Measurements from ENCODE around the gene EGLN2.
"Not testable (repeated sequence)": the region's sequence is repeated elsewhere in the genome, so short reads cannot be mapped to it uniquely, and the experiment has no call there.

EGLN2 gene

GRCh38 chr19:40798683-40799557, at the start of gene EGLN2:
Gene EGLN2 (plus strand): TSS chr19:40799191. CDS start chr19:40800573, 1,382 bp downstream.
- peak; percentile 100 for DNase-seq (ENCODE audit: low spot score)

GRCh38 chr19:40750058-40750873, 48.7 kb upstream of the EGLN2 start, which contains the start of gene ACTMAP:
Gene ACTMAP (minus strand): TSS chr19:40750477. CDS start chr19:40749803, 674 bp downstream.
- DNase-seq (ENCODE audit: low spot score), result peak; percentile 100

GRCh38 chr19:40750874-40751537, 48.0 kb upstream of the EGLN2 start, which contains the start of gene SNRPA:
Gene SNRPA (plus strand): TSS chr19:40751203. CDS start chr19:40751409, 206 bp downstream.
- peak; percentile 98 for DNase-seq (ENCODE audit: low spot score)

GRCh38 chr19:40752257-40752781, 46.7 kb upstream of the EGLN2 start:
- DNase-seq (ENCODE audit: low spot score), result no peak

GRCh38 chr19:40754611-40755247, 44.3 kb upstream of the EGLN2 start:
- DNase-seq (ENCODE audit: low spot score), result no peak

GRCh38 chr19:40755248-40755624, 43.8 kb upstream of the EGLN2 start:
- no peak for DNase-seq (ENCODE audit: low spot score)

- no peak for DNase-seq (ENCODE audit: low spot score)
Observed at GRCh38 chr19:40755791-40756190, 43.2 kb upstream of the EGLN2 start.

GRCh38 chr19:40756502-40757110, 42.4 kb upstream of the EGLN2 start:
- DNase-seq (ENCODE audit: low spot score), result no peak

- no peak for DNase-seq (ENCODE audit: low spot score)
Observed at GRCh38 chr19:40758491-40758890, 40.5 kb upstream of the EGLN2 start.

GRCh38 chr19:40759352-40759751, 39.6 kb upstream of the EGLN2 start:
- DNase-seq (ENCODE audit: low spot score), result no peak

GRCh38 chr19:40762754-40763470, 36.1 kb upstream of the EGLN2 start:
- no peak for DNase-seq (ENCODE audit: low spot score)

- no peak for DNase-seq (ENCODE audit: low spot score)
Observed at GRCh38 chr19:40763526-40763925, 35.5 kb upstream of the EGLN2 start.

- no peak for DNase-seq (ENCODE audit: low spot score)
Observed at GRCh38 chr19:40763963-40764362, 35.0 kb upstream of the EGLN2 start.

- not testable (repeated sequence) for DNase-seq (ENCODE audit: low spot score)
Observed at GRCh38 chr19:40766385-40766784, 32.6 kb upstream of the EGLN2 start.

- DNase-seq (ENCODE audit: low spot score), result peak; percentile 54
Observed at GRCh38 chr19:40768869-40769268, 30.1 kb upstream of the EGLN2 start.

GRCh38 chr19:40771101-40771862, 27.7 kb upstream of the EGLN2 start:
- DNase-seq (ENCODE audit: low spot score), result peak; percentile 67

GRCh38 chr19:40774916-40775631, 23.9 kb upstream of the EGLN2 start, which contains the start of gene MIA:
Gene MIA (plus strand): TSS chr19:40775521. CDS start chr19:40775543, 22 bp downstream.
- peak; percentile 76 for DNase-seq (ENCODE audit: low spot score)

- no peak for DNase-seq (ENCODE audit: low spot score)
Observed at GRCh38 chr19:40775632-40776022, 23.4 kb upstream of the EGLN2 start.

- no peak for DNase-seq (ENCODE audit: low spot score)
Observed at GRCh38 chr19:40776364-40776763, 22.6 kb upstream of the EGLN2 start.

Measured in SW480 (cell line).